ENCODE data around the gene SLC25A42.
"Not testable (repeated sequence)": the region's sequence is repeated elsewhere in the genome, so short reads cannot be mapped to it uniquely, and the experiment has no call there.

Gene SLC25A42

DNA sequence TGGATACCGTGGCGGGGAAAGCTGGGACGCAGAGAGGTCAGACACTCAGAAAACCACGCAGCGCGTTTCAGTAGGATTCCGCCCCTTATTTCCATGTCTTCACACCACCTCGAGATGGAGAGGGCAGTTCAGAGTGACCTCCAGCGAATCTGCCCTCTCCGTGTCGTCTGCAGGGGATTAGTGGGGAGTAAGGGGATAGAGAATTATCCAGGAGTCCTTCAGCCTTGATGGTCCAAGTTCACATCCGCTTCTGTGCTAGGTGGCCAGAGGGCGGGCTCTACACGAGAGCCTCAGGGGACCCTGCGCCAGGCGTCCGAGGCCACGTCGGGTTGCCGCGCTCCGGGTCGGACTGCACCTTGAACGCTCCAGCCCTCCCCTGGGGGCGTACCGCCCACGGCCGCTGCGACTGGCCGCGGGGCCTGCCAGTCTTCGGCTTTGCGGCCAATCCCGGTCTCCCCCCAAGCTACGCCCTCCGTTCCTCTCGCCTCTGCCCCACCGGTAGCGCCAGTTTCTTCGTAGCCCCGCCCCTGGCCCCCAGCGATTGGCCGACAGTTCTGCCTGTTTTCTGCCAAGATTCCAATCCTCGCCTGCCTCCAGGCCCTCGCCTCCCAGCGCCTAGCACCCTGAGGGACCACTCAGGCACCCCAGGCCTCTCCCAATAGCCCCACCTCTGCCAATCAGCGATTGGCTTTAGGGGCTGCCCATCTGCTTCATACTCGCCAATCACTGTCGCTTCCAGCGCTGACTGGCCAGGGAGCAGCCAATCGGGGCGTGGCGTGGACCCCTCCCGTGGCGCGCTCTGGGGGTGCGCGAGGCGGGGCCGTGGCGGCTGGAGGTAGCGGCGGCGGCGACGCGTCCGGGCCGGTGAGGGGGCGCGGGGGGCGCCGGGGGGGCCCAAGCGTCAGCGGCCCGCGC is at the start of gene SLC25A42:
TSS of gene SLC25A42 (plus strand) at position 812 of the 915 bp plus-strand sequence. CDS start 32,131 bp downstream, outside the sequence.
- peak; percentile 96 to 97 for ATAC-seq

DNA sequence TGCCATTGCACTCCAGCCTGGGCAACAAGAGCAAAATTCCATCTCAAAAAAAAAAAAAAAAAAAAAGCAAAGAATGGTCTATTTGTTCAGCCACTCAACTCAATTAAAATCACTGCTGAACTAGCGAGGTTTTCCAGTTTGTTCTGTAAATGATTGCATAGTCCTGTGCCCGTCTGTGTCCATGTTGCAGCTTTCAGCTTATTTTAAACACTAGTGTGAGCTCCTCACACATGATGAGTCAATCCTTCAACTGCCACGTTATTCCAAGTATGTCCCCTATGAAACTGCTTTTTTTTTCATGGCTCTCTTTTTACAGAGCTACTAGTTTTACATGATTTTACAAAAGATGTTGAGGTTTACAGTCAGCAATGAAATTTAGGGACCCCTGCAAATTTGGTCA is 42.7 kb upstream of the SLC25A42 start:
- no peak for ATAC-seq

DNA sequence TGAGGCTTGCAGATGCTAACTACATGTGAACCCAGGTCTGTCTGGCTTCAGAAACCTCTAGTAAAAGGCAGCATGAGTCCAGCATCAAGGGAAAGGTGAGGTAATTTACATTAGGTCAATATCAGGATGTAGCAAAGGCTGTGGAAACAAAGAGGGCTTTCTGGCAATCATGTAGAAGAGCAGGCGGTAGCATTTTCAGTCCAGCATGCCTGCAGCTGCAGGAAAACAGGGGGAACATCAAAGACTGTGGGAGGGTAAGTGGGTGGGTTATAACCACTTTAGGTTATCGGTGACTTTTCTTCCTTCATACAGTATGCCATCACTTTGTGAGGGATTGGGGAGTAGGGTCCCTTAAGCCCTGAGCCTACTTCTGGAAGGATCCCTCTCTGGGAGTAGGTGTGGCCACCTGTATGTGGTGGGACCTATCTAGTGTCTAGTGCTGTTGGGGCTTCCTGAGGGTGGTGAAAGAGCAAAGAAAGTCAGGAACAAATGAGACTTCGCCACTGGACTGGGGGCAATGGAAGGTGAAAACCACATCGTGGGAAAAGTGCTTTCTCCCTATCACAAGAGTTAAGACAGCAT is 41.3 kb upstream of the SLC25A42 start:
- ATAC-seq: no peak

DNA sequence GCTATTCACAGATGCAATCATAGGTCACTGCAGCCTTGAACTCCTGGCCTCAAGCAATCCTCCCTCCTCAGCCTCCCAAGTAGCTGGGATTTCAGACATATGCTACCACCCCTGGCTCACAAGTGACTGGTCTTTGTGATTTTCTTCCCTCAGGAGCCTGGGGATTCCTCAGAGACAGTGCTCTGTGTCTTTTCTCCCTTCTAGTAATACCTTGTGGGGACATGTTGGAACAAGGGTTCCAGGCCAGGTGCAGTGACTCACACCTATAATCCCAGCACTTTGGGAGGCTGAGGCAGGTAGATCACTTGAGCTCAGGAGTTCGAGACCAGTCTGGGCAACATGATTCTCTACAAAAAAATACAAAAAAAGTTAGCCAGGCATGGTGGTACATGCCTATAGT is 40.4 kb upstream of the SLC25A42 start:
- not testable (repeated sequence) for ATAC-seq

DNA sequence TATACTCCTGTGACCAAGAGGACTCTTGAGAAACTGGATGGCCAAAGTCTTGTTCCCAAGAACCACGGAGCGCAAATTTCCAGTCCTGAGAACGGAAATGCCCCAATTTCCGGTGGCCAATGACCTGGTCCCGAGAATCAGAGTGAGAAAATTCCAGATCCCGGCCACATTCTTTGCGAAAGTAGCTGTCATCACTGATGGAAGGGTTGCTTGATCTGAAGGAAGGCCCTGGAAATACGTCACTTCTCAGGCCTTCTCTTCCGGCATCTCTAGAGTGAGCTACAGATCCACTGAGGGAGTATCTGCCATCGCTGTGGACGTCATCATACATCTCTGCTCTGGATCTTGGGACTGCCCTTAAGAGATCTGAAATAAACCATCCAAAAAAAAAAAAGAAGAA is 37.9 kb upstream of the SLC25A42 start:
- no peak for ATAC-seq

GRCh38 chr19:19026299-19026971 is 37.4 kb upstream of the SLC25A42 start:
- no peak for ATAC-seq

- ATAC-seq: no peak
Observed at GRCh38 chr19:19027228-19027627, 36.6 kb upstream of the SLC25A42 start.

DNA sequence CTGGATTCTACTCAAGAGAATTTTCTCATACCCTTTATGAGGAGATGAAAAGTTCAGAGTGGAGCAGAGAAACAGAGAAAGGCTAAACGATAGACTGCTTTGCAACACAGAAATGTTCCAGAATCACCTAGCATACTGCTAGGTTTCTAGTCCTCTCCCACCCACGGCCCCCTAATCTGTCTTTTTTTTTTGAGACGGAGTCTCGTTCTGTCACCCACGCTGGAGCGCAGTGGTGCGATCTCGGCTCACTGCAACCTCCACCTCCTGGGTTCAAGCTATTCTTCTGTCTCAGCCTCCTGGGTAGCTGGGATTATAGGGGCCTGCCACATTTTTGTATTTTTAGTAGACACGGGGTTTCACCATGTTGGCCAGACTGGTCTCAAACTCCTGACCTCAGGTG is 35.3 kb upstream of the SLC25A42 start:
- no peak for ATAC-seq

- no peak for ATAC-seq
Observed at GRCh38 chr19:19031891-19032290, 31.9 kb upstream of the SLC25A42 start.

DNA sequence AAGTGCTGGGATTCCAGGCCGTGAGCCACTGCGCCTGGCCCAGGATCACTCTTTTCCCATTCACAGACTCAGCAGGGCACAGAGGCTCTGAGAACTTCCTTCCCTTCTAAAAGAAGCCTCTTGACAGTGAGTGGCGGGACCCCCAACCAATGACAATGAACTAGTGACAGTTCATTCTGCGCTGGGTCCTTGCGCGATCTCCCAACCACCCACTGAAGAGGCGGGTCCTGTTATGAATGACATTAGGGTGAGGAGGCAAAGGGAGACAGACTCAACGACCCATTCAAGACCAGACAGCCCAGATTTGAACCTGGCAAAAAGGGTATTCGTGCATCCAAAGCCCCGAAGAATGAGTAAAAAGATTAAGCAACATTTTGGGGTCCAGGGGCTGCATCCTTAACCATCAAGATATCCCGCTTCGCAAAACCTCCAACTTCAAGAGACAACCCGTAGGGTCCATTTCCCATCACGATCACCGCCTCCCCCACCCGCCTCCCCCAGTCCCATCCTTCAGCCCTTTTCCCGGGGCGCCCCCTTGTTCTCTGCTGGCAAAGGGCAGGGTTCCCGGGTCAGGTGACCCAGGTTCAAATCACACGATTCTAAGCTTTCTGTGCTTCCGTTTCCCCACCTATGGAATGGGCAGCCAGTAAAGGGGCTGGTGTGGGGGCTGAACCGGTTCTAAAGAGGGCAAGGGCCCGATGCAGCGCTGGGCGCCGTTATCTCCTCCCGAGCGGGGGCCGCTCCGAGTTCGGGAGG is 31.2 kb upstream of the SLC25A42 start:
- peak; percentile 42 to 53 for ATAC-seq

DNA sequence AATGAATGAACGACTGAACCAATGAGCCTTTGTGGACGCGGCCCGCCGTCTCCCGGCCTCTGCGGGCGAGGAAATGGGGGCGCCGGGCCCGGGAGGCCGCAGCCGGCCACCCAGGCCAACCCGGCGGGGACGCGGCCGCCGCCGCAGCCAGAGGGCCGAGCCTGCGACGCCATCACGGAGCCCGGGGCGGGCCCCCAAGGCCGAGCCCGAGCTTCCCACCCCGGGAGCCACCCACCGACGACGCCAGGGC is 30.7 kb upstream of the SLC25A42 start:
- no peak for ATAC-seq

- ATAC-seq: peak; percentile 81 to 87
Observed at GRCh38 chr19:19033426-19034203, 30.2 kb upstream of the SLC25A42 start, which contains the start of the genes ARMC6 and SUGP2. Gene ARMC6 (plus strand): TSS chr19:19033603. CDS start chr19:19034210, 607 bp downstream. Gene SUGP2 (minus strand): TSS chr19:19033517. CDS start chr19:19031071, 2,446 bp downstream.

DNA sequence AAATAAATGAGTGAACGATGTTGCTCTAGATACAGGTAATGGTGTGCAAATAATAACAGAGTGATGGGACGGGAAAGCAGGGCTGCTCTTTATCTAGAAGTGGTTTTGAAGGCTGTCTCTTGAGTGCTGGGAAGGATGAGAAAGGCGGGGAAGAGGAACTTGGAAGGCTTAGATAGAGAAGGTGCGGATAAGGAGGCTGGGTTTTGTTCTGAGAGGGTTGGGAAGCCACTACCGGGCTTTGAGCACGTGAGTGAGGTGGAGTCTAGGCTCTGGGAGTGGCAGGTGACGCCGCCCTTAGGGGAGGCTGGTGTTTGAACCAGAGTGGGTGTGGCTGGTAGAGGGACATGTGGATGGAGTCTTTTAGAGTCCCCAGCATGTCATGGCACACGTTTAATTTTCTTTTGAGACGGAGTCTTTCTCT is 29.6 kb upstream of the SLC25A42 start:
- peak; percentile 74 to 76 for ATAC-seq

DNA sequence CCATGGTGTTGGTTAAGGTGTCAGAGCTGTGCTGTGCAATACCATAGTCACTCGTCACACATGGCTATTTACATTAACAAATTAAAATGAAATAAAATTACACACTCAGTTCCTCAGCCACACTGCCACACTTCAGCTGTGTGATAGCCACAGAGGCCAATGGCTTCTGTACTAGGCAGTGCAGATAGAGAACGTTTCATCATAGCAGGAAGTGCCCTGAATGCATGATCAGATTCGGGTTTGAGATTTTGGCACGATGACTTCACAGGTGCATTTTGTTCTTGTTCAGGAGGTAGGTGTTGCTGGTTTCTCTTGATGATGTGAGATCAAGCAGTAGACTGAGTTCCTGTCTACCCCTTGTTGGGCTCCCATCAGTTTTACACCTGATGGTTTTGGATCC is 23.9 kb upstream of the SLC25A42 start:
- peak; percentile 41 to 48 for ATAC-seq

DNA sequence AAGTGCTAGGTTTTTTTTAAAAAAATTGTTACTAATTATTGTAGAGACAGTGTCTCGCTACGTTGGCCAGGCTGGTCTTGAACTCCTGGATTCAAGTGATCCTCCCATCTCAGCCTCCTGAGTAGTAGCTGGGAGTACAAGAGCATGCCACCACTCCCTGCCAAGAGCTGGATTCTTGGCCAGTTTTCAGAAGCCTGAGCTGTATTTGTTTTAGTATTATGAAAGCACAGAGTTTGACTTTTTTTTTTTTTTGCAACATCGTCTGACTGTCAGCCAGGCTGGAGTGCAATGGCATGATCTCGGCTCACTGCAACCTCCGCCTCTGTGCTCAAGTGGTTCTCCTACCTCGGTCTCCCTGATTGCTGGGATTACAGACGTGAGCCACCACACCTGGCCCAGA is 23.4 kb upstream of the SLC25A42 start:
- ATAC-seq: no peak

DNA sequence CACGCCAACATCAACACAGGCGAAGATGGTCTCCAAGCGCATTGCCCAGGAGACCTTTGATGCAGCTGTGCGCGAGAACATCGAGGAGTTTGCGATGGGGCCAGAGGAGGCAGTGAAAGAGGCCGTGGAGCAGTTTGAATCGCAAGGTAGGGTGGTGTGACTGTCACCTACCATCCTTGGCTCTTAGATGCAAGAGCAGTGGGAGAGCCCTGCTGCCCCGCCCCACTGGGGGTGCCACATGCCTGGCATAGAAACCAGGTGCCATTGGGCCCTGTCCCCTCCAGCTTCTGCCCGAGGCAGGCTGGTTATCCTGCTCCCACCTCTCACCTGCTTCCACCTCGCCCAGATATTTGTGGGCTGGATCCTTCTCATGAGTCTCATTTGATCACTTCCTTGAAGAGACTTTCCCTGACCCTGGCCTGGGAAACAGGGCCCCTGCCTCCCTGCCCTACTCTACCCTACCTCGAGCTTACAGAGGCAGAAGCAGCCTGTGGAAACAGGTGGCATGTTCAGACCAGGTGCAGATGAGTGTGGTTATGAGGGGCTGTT is 21.0 kb upstream of the SLC25A42 start:
- ATAC-seq: no peak

DNA sequence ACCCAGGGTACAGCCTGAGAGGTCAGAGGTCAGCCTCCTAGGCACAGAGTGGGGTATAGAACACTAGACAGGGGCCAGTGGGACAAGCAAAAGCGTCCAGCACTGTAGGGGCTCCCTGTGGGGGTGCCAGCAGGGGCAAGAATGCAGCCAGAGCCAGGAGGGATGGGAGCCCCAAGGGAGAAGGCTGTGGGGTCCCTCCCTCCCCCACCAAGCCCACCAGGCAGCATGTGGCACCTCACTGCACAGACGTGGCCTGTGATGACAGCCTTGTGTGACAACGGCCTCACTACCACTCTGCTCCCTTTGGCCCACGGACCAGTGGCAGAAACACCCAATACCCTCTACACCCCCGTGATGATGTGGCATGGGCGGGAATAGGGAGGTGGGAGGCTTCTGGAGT is 20.3 kb upstream of the SLC25A42 start:
- ATAC-seq: no peak

DNA sequence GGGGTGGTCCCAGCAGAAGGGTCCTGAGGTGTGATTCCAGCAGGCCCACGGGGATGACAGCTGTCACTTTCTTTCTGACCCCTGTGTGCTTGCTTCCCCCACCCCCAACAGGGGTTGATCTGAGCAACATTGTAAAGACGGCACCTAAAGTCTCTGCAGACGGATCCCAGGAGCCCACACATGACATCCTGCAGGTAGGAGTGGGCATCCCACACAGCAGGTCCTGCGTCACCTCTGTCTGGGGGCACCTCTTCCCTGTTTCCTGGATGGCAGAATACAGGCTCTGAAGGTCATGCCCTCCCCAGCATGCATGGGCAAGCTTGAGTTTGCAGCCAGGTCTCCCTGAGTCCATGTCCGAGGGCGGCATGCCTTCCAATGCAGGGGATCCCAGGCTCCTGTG is 19.9 kb upstream of the SLC25A42 start:
- ATAC-seq: no peak

DNA sequence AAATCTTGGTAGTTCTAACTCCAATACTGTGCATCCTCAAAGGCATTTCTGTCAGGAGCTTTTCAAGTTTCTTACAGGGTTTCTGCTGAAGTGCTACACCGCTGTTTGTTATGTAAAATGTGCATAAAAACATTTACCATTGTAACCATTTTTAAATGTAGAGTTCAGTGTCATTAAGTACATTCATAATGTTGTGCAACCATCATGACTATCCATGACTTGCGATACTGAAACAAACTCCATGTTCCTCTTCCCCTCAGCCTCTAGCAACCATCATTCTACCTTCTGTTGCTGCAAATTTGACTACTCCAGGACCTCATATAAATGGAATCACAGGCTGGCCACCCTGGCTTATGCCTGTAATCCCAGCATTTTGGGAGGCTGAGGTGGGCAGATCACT is 14.4 kb upstream of the SLC25A42 start:
- ATAC-seq: no peak

- no peak for ATAC-seq
Observed at GRCh38 chr19:19050104-19050503, 13.7 kb upstream of the SLC25A42 start.

GRCh38 chr19:19050731-19051130 is 13.1 kb upstream of the SLC25A42 start:
- no peak for ATAC-seq

Measured in activated CD4-positive, CD25-positive, alpha-beta regulatory T cell treated with anti-CD3 and anti-CD28 coated beads, Interleukin-2, amount 50 U/mL, for 24 hours (primary cell).